ENCODE data around the gene MBD2. TPM values are rescaled to one million over a fixed set of nuclear protein-coding genes. Genes with fewer than 3 reads are reported as not detected.

The MBD2 gene
- total and polyA plus RNA-seq, 4 donors, result 9.2 to 16.2 (median 11.4) TPM

- Histone ChIP-seq H3K4me3 (ENCODE audit: low read depth in 1 of 3, low read length in 3 of 3) (no peak overlapping the region), H3K9me3 (ENCODE audit: control insufficient read depth in 4 of 4, low read length in 3 of 4) (no peaks in the 10 kb centered on the region), H3K4me1 (ENCODE audit: control insufficient read depth in 4 of 4, insufficient read depth in 4 of 4, low read length in 3 of 4) (peaks cover 0 to 13% (median 3%) of the 10 kb centered on the region in 4 donors), H3K27ac (ENCODE audit: low read depth in 1 of 2, low read length in 2 of 2) (no peak overlapping the region), H3K27me3 (ENCODE audit: control insufficient read depth in 4 of 4, insufficient read depth in 4 of 4, low read length in 3 of 4) (no peaks in the 10 kb centered on the region), H3K9ac (ENCODE audit: low read depth in 1 of 2, low read length in 2 of 2) (no peak overlapping the region), H3K36me3 (ENCODE audit: control insufficient read depth in 4 of 4, insufficient read depth in 3 of 4, low read depth in 1 of 4, low read length in 3 of 4) (no peaks in the 10 kb centered on the region)
- no peak for DNase-seq (ENCODE audit: low spot score)
- TF ChIP-seq CTCF (IDR thresholded peaks at IDR 0.05; ENCODE audit: low read depth, low read length, missing input control) (no peak), SP1 (IDR thresholded peaks at IDR 0.05) (no peak), GABPA (IDR thresholded peaks at IDR 0.05 in 1 of 2, conservative IDR thresholded peaks at IDR 0.05 in 1 of 2) (no peak), FOXA1 (IDR thresholded peaks at IDR 0.05) (no peak), EGR1 (IDR thresholded peaks at IDR 0.05; ENCODE audit: low read depth in 2 of 2) (no peak), HNF4A (conservative IDR thresholded peaks at IDR 0.05) (no peak), ZBTB33 (IDR thresholded peaks at IDR 0.05) (no peak), YY1 (IDR thresholded peaks at IDR 0.05) (no peak)
- WGBS, result 61% methylated on average over 2 of the region's 2 CpGs
Observed at GRCh38 chr18:54257015-54257414, 32.5 kb upstream of the MBD2 start.

GRCh38 chr18:54255141-54255540 is 30.7 kb upstream of the MBD2 start:
- Histone ChIP-seq H3K4me1 (ENCODE audit: control insufficient read depth in 4 of 4, insufficient read depth in 4 of 4, low read length in 3 of 4) (peaks cover 0 to 13% (median 6%) of the 10 kb centered on the region in 4 donors), H3K36me3 (ENCODE audit: control insufficient read depth in 4 of 4, insufficient read depth in 3 of 4, low read depth in 1 of 4, low read length in 3 of 4) (no peaks in the 10 kb centered on the region), H3K27me3 (ENCODE audit: control insufficient read depth in 4 of 4, insufficient read depth in 4 of 4, low read length in 3 of 4) (no peaks in the 10 kb centered on the region), H3K27ac (ENCODE audit: low read depth in 1 of 2, low read length in 2 of 2) (no peak overlapping the region), H3K9ac (ENCODE audit: low read depth in 1 of 2, low read length in 2 of 2) (no peak overlapping the region), H3K4me3 (ENCODE audit: low read depth in 1 of 3, low read length in 3 of 3) (no peak overlapping the region), H3K9me3 (ENCODE audit: control insufficient read depth in 4 of 4, low read length in 3 of 4) (no peaks in the 10 kb centered on the region)
- no peak for TF ChIP-seq CTCF (IDR thresholded peaks at IDR 0.05; ENCODE audit: low read depth, low read length, missing input control)
- TF ChIP-seq YY1 (IDR thresholded peaks at IDR 0.05), result no peak
- TF ChIP-seq FOXA1 (IDR thresholded peaks at IDR 0.05), result no peak
- no peak for TF ChIP-seq MAX (IDR thresholded peaks at IDR 0.05)
- no peak for TF ChIP-seq EGR1 (IDR thresholded peaks at IDR 0.05; ENCODE audit: low read depth in 2 of 2)
- no peak for TF ChIP-seq HNF4A (conservative IDR thresholded peaks at IDR 0.05)
- TF ChIP-seq NR2F2 (IDR thresholded peaks at IDR 0.05), result no peak
- TF ChIP-seq, protein P1, sequence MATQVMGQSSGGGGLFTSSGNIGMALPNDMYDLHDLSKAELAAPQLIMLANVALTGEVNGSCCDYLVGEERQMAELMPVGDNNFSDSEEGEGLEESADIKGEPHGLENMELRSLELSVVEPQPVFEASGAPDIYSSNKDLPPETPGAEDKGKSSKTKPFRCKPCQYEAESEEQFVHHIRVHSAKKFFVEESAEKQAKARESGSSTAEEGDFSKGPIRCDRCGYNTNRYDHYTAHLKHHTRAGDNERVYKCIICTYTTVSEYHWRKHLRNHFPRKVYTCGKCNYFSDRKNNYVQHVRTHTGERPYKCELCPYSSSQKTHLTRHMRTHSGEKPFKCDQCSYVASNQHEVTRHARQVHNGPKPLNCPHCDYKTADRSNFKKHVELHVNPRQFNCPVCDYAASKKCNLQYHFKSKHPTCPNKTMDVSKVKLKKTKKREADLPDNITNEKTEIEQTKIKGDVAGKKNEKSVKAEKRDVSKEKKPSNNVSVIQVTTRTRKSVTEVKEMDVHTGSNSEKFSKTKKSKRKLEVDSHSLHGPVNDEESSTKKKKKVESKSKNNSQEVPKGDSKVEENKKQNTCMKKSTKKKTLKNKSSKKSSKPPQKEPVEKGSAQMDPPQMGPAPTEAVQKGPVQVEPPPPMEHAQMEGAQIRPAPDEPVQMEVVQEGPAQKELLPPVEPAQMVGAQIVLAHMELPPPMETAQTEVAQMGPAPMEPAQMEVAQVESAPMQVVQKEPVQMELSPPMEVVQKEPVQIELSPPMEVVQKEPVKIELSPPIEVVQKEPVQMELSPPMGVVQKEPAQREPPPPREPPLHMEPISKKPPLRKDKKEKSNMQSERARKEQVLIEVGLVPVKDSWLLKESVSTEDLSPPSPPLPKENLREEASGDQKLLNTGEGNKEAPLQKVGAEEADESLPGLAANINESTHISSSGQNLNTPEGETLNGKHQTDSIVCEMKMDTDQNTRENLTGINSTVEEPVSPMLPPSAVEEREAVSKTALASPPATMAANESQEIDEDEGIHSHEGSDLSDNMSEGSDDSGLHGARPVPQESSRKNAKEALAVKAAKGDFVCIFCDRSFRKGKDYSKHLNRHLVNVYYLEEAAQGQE (IDR thresholded peaks at IDR 0.05), result no peak
- no peak for TF ChIP-seq RXRA (IDR thresholded peaks at IDR 0.05)
- TF ChIP-seq HNF4G (IDR thresholded peaks at IDR 0.05), result no peak
- TF ChIP-seq FOXA2 (IDR thresholded peaks at IDR 0.05), result no peak
- no peak for TF ChIP-seq TAF1 (conservative IDR thresholded peaks at IDR 0.05)
- TF ChIP-seq, protein P2, sequence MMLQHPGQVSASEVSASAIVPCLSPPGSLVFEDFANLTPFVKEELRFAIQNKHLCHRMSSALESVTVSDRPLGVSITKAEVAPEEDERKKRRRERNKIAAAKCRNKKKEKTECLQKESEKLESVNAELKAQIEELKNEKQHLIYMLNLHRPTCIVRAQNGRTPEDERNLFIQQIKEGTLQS (IDR thresholded peaks at IDR 0.05), result no peak
- no peak for TF ChIP-seq GABPA (IDR thresholded peaks at IDR 0.05 in 1 of 2, conservative IDR thresholded peaks at IDR 0.05 in 1 of 2)
- no peak for TF ChIP-seq JUND (IDR thresholded peaks at IDR 0.05)
- TF ChIP-seq RAD21 (IDR thresholded peaks at IDR 0.05), result no peak
- TF ChIP-seq SP1 (IDR thresholded peaks at IDR 0.05), result no peak
- DNase-seq (ENCODE audit: low spot score), result no peak
- 55% methylated on average over 1 of the region's 1 CpG for WGBS

All from liver (tissue), 9 donors.